Spinal cord (tissue), 10 donors: ENCODE data around the gene HMGCL. TPM values are rescaled to one million over a fixed set of nuclear protein-coding genes. Genes with fewer than 3 reads are reported as not detected.
A peak's percentile ranks its signal among the peaks of the same experiment; 100 is the strongest.
"Not testable (repeated sequence)": the region's sequence is repeated elsewhere in the genome, so short reads cannot be mapped to it uniquely, and the experiment has no call there.

ENCODE experiments used
- DNase-seq, 6 donors: peaks; one replicate each; pipeline versions ENCODE4 v3.0.0 to v3.0.0-alpha.2; 2013 to 2015; ENCODE audit warnings: low spot score in 6 of 6, low read depth in 4 of 6
- H3K27ac ChIP-seq: one replicate; pipeline ENCODE4 v1.5.1; 2013; ENCODE audit warnings: low read depth, low read length, control low read depth
- H3K27me3 ChIP-seq: one replicate; pipeline ENCODE4 v1.6.1; 2013; ENCODE audit warnings: low read length; ENCODE audit not compliant: control insufficient read depth, insufficient read depth
- H3K36me3 ChIP-seq: one replicate; pipeline ENCODE4 v1.6.1; 2013; ENCODE audit warnings: low read length; ENCODE audit not compliant: control insufficient read depth, insufficient read depth
- H3K4me1 ChIP-seq: one replicate; pipeline ENCODE4 v1.6.1; 2013; ENCODE audit warnings: low read length; ENCODE audit not compliant: control insufficient read depth, insufficient read depth
- H3K4me3 ChIP-seq: one replicate; pipeline ENCODE4 v1.5.1; 2013; ENCODE audit warnings: low read depth, low read length, control low read depth
- H3K9me3 ChIP-seq: one replicate; pipeline ENCODE4 v1.6.1; 2013; ENCODE audit warnings: low read length; ENCODE audit not compliant: control insufficient read depth, insufficient read depth
- WGBS: methylation state at CpG from one replicate; pipeline ENCODE4 v1.1.5; 2013; ENCODE audit warnings: missing lambda C conversion rate; ENCODE audit not compliant: insufficient coverage; 5-methylcytosine and 5-hydroxymethylcytosine counted together
- polyA plus RNA-seq, 2 donors: library from polyadenylated mRNA; unstranded; fragments of 120-200 nt; gene quantifications; one replicate each; pipeline ENCODE4 v1.2.1, GENCODE V29; 2013; ENCODE audit not compliant: insufficient read length in 2 of 2
- total RNA-seq, 2 donors: library from RNA; depleted of rRNA in 1 of 2; stranded (reverse); fragments of 120-200 nt in 1 of 2; fragments of >200 nt in 1 of 2; gene quantifications; one replicate each; pipeline versions ENCODE4 v1.2.3 to v1.2.4, GENCODE V29; 2013 to 2014
- donor health status: healthy.

HMGCL gene
- total and polyA plus RNA-seq, 4 donors: 18.7 to 45.2 (median 24.4) TPM

DNA sequence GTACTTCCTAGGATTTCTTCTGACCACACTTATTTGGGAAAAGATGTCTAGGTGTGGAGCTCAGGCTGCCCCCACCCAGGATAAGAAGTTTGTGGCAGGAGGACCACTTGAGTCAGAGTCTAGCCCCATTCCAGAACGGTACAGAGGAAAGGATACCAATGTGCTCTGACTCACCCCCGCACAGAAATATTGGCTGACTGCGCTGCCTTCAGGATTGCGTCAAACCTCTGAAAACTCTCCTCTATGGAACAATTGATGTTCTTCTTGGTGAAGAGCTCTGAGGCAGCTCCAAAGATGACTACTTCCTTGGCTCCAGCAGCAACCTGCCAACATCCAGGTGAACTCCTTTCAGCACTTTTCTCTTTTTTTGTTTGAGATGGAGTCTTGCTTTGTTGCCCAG, 11.2 kb downstream of the HMGCL start:
- no peak overlapping the region for H3K4me3 ChIP-seq
- peaks cover 36% of the 10 kb centered on the region for H3K36me3 ChIP-seq
- no peak for DNase-seq
- H3K4me1 ChIP-seq: no peaks in the 10 kb centered on the region
- 100% methylated on average over 4 of the region's 4 CpGs for WGBS
- no peak overlapping the region for H3K27ac ChIP-seq
- no peaks in the 10 kb centered on the region for H3K27me3 ChIP-seq
- no peaks in the 10 kb centered on the region for H3K9me3 ChIP-seq

DNA sequence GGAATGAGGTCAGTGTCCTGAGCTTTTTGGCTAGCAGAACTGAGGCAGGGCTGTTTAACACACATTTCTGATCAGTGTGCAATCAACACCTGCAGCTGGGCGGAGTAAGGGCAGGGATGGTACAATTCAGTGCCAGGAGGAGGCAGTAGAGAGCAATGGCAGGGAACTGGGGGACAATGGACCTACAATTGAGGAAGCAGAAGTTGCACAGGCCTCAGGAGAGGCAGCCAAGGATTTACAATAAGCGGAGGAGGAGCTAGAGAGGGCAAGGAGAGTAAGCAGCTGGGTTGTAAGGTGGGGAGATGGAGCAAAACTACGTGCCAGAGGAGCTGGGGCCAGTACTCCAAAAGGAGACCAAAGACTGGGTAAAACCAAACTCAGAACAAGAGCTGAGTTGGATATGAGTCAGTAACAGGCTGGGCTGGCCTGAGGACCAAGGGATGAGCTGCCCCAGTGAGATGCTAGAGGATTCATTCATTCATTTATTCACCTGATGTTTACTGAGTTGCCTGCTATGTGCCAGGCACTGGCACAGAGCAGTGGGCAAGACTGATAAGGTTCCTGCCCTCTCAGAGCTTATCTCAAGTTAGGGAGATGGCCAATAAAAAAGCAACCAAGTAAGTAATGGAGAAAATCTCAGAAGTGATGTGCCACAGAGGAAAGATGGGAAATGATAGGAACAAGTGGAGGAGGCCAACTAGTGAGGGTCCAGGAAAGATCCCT, 14.2 kb downstream of the HMGCL start:
- no peaks in the 10 kb centered on the region for H3K4me1 ChIP-seq
- no peaks in the 10 kb centered on the region for H3K9me3 ChIP-seq
- H3K27ac ChIP-seq: no peak overlapping the region
- no peaks in the 10 kb centered on the region for H3K27me3 ChIP-seq
- no peak overlapping the region for H3K4me3 ChIP-seq
- no peak for DNase-seq
- 55% methylated on average over 3 of the region's 3 CpGs for WGBS
- peaks cover 45% of the 10 kb centered on the region for H3K36me3 ChIP-seq

DNA sequence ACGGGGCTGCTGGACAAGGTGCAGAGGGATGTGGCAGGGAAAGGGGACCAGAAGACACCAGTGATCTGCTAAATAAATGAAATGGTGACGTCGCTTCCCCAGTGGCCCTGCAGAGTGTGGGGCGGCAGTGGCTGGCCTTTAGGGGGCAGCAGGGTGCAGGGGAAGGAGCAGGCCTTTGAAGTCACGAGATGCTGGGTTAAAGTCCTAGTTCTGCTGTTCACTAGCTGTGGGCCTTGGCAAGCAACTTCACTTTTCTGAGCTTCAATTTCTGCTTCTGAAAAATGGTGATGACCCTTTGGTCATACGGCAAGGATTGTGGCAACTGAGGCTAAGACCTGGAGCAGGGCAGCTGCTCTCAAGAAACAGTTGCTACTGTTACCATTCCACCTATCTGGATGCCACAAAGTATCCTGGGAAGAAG, 15.5 kb downstream of the HMGCL start:
- DNase-seq: peak in 1 of 6 donors; percentile 32
- no peaks in the 10 kb centered on the region for H3K9me3 ChIP-seq
- peaks cover 42% of the 10 kb centered on the region for H3K36me3 ChIP-seq
- 27% methylated on average over 6 of the region's 6 CpGs for WGBS
- H3K27me3 ChIP-seq: no peaks in the 10 kb centered on the region
- H3K27ac ChIP-seq: no peak overlapping the region
- no peaks in the 10 kb centered on the region for H3K4me1 ChIP-seq
- no peak overlapping the region for H3K4me3 ChIP-seq

DNA sequence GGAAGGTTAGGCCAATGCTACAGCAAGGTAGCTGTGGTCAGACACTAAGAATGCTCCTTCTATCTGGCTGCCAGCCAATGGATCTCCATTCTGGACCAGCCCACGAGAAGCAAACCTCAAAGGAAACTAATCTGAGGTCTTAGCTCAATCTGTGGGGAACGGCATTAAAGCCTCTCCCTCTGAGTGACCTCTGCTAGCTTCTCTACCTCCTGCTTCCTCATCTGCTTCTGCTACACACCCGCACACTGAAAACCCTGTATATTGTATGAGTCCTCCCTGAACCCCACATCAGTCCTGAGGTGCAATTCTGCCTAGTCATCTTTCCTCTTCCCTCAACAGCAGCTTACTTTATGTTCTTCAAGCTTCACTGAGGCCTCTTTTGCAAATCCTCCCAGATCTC, 17.8 kb downstream of the HMGCL start:
- H3K36me3 ChIP-seq: peaks cover 46% of the 10 kb centered on the region
- H3K4me3 ChIP-seq: no peak overlapping the region
- no peaks in the 10 kb centered on the region for H3K27me3 ChIP-seq
- H3K27ac ChIP-seq: no peak overlapping the region
- no peaks in the 10 kb centered on the region for H3K9me3 ChIP-seq
- no peaks in the 10 kb centered on the region for H3K4me1 ChIP-seq
- DNase-seq: no peak
- 76% methylated on average over 3 of the region's 3 CpGs for WGBS

DNA sequence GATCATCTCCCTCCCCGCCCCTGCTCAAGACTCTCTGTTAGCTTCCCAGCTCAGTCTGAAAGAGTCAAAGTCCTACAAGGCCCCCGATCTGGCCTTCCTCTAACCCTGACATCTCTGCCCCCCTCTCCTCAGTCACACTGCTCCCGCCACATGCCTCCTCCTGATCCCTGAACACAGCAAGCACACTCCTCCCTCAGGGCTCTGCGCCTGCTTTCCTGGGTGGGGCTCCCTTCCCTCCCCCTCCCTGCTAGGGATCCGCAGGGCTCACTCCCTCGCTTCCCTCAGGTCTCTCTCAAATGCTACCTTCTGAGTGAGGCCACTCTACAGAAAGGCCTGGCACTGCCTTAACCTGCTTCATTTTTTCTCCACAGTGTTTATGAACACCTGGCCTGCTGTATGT, 18.9 kb downstream of the HMGCL start:
- Histone ChIP-seq H3K9me3 (no peaks in the 10 kb centered on the region), H3K36me3 (peaks cover 42% of the 10 kb centered on the region), H3K4me1 (peaks cover 9% of the 10 kb centered on the region), H3K27me3 (no peaks in the 10 kb centered on the region), H3K27ac (no peak overlapping the region), H3K4me3 (no peak overlapping the region)
- WGBS: 78% methylated on average over 6 of the region's 6 CpGs
- DNase-seq: no peak

DNA sequence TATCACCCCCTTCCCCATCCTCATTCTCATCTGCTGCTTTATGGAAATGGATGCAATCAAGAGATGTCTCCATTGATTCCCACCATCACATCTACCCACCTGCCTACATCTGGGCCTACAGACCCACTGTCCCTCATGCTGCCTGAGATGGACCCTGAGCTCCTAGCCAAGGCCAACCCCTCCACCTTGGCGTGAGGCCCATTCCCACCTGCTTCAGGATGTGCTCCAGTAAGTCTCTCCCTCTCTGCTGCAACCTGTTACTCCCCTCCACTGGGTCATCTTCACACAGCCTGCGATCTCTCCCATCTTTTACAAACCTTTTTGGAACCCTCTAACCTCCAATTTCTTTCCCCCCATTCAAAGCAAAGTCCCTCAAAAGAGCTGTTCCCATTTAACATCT, 20.2 kb downstream of the HMGCL start:
- no peak for DNase-seq
- Histone ChIP-seq H3K9me3 (no peaks in the 10 kb centered on the region), H3K27me3 (no peaks in the 10 kb centered on the region), H3K27ac (no peak overlapping the region), H3K36me3 (peaks cover 38% of the 10 kb centered on the region), H3K4me3 (no peak overlapping the region), H3K4me1 (peaks cover 13% of the 10 kb centered on the region)
- 97% methylated on average over 2 of the region's 2 CpGs for WGBS

DNA sequence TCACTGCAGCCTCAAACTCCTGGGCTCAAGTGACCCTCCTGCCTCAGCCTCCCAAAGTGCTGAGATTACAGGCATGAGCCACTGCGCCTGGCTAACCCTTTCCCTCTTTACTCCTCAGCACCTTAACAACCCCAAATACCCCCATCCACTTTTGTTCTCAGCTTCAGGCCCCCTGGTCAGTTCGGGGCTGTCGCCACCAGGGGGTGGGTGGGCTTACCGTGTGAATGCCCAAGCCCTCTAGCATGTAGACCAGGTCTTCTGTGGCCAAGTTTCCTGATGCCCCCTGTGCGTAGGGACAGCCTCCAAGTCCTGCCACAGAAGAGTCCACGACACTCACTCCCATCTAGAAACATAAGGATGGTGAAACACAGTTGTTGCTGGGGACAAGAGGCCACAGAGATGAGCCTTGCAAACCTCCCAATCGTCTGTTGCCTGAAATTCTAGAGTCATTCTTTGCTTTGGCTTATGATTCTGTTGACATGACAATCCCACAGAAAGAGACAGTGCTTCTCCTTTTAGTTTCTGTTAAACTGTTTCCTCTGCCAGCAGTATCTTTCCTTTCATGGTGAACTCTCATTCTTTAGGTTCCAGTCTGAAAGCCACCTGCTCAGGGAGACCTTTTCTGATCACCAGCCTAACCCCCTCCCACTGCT, 20.9 kb downstream of the HMGCL start:
- Histone ChIP-seq H3K9me3 (no peaks in the 10 kb centered on the region), H3K4me1 (peaks cover 20% of the 10 kb centered on the region), H3K27ac (no peak overlapping the region), H3K36me3 (peaks cover 34% of the 10 kb centered on the region), H3K27me3 (no peaks in the 10 kb centered on the region), H3K4me3 (no peak overlapping the region)
- 76% methylated on average over 5 of the region's 7 CpGs for WGBS
- DNase-seq: no peak

DNA sequence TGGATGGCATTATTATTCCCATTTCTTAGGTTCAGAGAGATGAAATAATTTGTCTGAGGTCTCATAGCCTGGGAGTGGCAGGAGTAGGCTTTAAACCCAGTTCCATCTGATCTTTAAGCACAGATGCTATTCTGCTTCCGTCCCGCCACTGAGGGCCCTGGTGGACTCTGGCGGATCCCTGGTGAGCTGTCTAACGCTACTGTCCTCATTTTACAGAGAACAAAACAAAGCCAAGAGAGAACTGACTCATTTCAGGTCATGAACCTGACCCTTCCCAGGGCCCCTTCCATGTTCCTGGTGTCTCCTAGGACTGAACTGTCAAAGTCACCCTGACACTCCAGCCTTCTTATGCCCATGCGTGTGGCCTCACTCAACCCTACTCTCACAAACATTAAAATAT, 21.6 kb downstream of the HMGCL start:
- Histone ChIP-seq H3K9me3 (no peaks in the 10 kb centered on the region), H3K4me1 (peaks cover 26% of the 10 kb centered on the region), H3K27ac (no peak overlapping the region), H3K36me3 (peaks cover 37% of the 10 kb centered on the region), H3K4me3 (no peak overlapping the region), H3K27me3 (no peaks in the 10 kb centered on the region)
- no peak for DNase-seq
- 88% methylated on average over 4 of the region's 5 CpGs for WGBS

DNA sequence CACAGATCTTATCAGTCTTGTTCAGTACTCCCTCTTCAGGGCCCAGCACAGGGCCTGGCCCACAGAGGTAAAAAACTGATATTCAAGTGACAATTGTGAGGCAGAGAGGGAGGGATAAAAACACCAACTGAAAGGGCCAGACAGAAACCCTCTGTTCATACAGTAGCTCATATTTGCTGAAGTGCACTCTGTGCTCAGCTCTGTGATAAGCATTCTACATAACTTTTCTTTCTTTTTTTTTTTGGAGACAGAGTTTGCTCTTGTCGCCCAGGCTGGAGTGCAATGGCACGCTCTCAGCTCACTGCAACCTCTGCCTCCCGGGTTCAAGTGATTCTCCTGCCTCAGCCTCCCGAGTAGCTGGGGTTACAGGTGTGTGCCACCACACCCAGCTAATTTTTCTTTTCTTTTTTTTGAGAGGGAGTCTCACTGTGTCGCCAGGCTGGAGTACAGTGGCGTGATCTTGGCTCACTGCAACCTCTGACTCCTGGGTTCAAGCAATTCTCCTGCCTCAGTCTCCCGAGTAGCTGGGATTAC, 22.4 kb downstream of the HMGCL start:
- DNase-seq, H3K27me3 ChIP-seq, H3K27ac ChIP-seq, H3K9me3 ChIP-seq, H3K4me3 ChIP-seq: not testable (repeated sequence)
- Histone ChIP-seq H3K4me1 (peaks cover 30% of the 10 kb centered on the region), H3K36me3 (peaks cover 39% of the 10 kb centered on the region)
- WGBS: 97% methylated on average over 4 of the region's 7 CpGs

DNA sequence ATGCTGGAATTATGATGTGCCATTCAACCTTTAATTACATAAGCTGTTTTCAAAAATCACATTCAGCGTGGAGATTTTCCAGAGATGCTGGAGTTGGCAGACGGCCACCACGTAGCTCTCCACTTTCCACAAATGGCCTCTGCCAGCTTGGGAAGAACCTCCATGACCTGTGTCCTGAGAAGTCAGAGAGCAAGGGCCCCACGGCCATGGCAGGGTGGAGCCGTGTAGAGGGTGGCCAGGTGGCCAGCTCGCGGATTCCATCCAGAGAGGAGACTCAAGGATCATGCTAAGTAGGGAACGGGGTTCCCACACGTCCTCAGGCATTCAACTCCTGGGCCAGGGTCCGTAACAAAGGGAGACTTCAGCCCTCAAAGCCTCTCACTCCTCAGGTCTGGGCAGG, 23.4 kb downstream of the HMGCL start:
- Histone ChIP-seq H3K36me3 (peaks cover 39% of the 10 kb centered on the region), H3K9me3 (no peaks in the 10 kb centered on the region), H3K4me1 (peaks cover 30% of the 10 kb centered on the region), H3K4me3 (no peak overlapping the region), H3K27ac (no peak overlapping the region), H3K27me3 (no peaks in the 10 kb centered on the region)
- DNase-seq: no peak
- WGBS: 63% methylated on average over 9 of the region's 10 CpGs
